Measurements from ENCODE around the gene PPL.
"Not testable (repeated sequence)": the region's sequence is repeated elsewhere in the genome, so short reads cannot be mapped to it uniquely, and the experiment has no call there.

The PPL gene, protein sequence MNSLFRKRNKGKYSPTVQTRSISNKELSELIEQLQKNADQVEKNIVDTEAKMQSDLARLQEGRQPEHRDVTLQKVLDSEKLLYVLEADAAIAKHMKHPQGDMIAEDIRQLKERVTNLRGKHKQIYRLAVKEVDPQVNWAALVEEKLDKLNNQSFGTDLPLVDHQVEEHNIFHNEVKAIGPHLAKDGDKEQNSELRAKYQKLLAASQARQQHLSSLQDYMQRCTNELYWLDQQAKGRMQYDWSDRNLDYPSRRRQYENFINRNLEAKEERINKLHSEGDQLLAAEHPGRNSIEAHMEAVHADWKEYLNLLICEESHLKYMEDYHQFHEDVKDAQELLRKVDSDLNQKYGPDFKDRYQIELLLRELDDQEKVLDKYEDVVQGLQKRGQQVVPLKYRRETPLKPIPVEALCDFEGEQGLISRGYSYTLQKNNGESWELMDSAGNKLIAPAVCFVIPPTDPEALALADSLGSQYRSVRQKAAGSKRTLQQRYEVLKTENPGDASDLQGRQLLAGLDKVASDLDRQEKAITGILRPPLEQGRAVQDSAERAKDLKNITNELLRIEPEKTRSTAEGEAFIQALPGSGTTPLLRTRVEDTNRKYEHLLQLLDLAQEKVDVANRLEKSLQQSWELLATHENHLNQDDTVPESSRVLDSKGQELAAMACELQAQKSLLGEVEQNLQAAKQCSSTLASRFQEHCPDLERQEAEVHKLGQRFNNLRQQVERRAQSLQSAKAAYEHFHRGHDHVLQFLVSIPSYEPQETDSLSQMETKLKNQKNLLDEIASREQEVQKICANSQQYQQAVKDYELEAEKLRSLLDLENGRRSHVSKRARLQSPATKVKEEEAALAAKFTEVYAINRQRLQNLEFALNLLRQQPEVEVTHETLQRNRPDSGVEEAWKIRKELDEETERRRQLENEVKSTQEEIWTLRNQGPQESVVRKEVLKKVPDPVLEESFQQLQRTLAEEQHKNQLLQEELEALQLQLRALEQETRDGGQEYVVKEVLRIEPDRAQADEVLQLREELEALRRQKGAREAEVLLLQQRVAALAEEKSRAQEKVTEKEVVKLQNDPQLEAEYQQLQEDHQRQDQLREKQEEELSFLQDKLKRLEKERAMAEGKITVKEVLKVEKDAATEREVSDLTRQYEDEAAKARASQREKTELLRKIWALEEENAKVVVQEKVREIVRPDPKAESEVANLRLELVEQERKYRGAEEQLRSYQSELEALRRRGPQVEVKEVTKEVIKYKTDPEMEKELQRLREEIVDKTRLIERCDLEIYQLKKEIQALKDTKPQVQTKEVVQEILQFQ (N-terminal part only)

DNA sequence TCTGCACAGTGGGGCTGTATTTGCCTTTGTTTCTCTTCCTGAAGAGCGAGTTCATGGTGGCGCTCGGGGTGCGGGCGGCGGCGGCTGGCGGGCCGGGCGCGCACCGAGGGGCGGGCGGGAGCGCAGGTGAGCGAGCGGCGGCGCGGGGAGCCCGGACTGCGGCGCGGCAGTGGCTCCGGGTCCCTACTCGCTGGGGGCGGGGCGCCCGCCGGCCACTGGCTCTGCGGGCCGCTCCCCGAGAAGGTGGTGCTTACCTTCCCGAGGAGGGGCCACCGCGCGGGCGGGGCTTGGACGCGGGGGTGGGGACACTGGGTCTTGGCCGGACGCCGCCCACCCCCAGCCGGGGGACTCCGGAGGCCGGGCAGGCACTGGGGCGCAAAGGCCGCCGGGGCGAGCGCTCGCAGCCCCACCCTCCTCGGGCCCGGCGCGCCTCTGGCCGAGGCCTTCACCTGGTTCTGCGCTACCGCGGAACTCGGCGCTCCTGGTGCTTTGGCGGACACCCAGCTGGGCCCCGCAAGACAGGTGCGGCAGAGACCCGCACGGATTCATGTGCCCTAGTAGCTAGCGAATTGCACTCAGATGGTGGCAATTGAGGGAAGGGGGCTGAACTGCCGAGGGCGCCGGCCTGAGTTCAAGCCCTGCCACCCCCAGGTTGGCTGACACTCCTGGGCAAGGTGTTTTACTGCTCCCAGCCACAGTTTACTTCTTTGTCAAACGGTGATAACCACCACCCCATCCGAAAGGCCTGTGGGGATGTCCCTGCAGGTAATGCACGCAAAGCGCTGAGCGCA is at the start of gene PPL:
Gene PPL (minus strand): TSS at position 158 of the 791 bp plus-strand sequence. CDS start 103 bp downstream, at position 55.
- peak; percentile 19 for DNase-seq

DNA sequence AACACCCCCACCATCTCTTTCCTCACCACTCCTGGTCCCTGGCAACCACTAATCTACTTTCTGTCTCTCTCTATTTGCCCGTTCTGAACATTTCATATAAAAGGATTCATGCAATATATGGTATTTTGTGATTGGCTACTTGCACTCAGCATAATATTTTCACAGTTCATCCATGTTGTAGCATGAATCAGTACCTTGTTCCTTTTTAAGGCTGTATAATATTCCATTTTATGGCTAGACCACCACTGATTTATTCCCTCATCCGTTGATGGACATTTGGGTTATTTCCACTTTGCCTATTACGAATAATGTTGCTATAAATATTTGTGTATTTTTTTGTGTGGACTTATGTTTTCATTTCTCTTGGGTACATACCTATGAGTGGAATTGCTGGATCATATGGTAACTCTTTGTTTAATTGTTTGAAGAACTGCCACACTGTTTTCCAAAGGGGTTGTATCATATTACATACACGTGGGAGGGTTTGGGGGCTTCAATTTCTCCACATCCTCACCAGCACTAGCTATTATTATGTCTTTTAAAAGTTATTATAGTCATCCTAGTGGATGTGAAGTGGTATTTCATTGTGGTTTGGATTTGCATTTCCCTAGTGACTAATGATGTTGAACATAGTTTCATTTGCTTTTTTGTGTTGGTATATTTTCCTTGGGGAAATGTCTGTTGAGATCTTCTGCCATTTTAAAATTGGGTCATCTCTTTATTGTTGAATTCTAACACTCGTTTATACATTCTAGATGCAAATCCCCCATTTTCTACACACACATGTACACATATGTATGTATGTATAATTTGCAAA is 47.4 kb upstream of the PPL start:
- no peak for DNase-seq

DNA sequence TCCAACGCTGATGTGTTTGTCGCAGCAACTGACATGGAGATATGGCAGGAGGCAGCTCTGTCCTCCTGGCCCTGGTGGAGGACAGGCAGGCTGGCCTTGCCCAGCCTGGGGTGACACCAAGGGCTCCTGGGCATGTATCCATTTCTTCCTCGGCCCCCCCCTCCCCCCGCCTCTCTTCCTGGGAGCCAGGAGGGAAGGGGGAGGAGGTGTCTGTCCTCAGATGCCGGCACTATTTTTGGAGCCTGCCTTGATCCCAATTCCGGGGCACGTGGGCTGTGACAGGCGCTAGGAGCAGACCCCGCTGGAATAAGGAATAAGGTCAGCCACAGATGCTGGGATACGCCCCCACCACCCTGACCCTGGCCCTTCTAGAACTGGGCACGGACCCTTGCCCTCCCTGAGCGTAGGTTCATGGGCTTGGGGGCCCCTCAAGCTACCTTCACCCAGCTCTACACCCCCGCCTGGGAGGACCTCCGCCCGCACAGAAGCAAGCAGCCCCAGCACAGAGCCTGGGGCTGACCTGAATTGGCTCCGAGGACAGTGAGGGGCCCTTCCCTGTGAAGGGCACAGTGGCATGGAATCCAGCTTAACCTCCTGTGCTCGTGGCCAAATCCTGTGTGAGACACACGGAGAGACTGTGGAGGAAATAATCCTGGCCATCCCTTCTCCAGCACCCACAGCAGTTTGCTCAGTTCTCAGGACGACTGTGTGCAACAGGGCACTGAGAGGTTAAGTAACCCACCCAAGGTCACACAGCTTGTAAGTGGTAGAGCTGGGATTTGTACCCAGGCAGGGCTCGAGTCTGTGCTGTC is 45.3 kb upstream of the PPL start:
- DNase-seq: no peak

GRCh38 chr16:4981473-4981872 is 44.5 kb upstream of the PPL start:
- DNase-seq: no peak

DNA sequence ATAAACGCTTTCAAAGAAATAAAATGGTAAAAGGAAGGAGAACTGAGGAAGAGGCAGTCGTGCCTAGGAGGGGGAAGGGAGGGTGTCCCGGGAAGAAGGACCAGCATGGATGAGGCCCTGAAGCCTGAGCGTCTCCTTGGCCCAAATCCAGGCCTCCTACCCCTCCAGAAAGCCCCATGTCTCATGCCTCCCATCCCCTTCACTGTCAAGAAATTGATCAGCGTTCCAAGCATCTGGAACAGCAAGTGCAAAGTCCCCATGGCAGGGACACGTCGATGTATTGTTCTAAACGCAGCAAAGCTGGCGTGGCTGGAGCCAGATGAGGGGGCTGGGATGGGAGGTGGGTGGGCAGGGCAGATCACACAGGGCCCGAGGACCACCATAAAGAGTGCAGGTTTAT is 43.7 kb upstream of the PPL start:
- no peak for DNase-seq

DNA sequence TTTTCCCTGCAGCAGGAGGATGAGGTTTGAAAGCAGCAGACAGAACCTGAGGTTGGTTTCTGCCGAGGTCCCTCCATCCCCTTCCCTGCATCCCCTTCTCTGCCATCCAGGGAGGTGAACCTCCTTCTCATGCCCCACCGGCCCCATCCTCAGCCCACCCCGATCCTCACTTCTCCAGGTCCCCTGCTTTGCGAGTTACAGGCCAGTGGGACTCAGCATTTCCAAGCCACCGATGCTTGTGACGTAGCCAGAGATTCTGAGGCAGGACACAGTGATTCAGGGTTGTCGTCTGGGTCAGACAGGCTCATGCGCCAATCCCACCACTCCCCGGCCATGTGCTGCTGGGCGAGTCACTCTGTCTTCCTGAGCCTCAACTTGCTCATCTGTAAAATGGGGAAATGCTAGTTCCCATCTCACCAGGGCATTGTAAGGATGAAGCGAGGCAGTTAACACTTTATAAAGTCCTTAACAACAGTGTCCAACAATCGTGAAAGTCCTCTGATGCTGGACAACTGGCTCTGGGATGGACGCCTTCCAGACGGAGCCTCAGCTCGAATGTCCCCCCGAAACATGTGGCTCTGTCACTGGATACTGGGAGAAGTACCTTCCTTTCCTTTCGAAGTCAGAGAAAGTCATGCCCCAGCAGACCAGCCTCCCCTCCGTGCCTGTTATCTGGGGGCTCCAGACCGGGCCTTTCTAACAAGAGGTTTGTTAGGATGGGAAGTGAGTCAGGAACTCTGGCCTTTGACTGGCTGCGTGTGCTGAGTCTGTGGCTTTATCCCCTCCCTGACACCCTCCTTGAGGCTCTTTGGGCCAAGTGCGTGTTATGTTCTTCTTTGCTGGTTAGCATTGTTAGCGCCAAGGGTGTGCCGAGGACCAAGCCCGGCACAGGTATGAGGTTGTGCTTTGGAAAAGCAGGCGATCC is 43.0 kb upstream of the PPL start:
- no peak for DNase-seq

GRCh38 chr16:4979164-4979563 is 42.2 kb upstream of the PPL start:
- no peak for DNase-seq

- no peak for DNase-seq
Observed at GRCh38 chr16:4976611-4977145, 39.7 kb upstream of the PPL start.

- no peak for DNase-seq
Observed at GRCh38 chr16:4976079-4976478, 39.1 kb upstream of the PPL start.

- no peak for DNase-seq
Observed at GRCh38 chr16:4972938-4973587, 36.1 kb upstream of the PPL start.

DNA sequence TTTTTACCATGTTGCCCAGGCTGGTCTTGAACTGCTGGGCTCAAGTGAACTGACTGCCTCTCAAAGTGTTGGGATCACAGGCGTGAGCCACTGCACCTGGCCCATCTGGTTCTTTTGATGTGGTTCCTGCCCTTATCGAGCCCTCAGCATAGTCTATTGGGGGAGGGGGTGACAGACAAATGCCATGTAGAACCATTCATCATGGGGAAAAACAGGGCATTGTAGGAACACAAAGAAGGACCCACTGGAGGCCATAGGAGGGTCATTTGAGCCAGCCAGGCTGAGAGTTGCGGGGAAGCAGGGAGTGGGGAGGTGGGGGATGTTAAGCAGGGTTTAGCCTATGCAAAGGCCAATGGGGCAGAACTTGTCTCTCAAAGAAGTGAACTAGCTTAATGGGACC is 33.1 kb upstream of the PPL start:
- no peak for DNase-seq

GRCh38 chr16:4968879-4969483 is 32.0 kb upstream of the PPL start:
- no peak for DNase-seq

- DNase-seq: not testable (repeated sequence)
Observed at GRCh38 chr16:4968278-4968677, 31.3 kb upstream of the PPL start.

DNA sequence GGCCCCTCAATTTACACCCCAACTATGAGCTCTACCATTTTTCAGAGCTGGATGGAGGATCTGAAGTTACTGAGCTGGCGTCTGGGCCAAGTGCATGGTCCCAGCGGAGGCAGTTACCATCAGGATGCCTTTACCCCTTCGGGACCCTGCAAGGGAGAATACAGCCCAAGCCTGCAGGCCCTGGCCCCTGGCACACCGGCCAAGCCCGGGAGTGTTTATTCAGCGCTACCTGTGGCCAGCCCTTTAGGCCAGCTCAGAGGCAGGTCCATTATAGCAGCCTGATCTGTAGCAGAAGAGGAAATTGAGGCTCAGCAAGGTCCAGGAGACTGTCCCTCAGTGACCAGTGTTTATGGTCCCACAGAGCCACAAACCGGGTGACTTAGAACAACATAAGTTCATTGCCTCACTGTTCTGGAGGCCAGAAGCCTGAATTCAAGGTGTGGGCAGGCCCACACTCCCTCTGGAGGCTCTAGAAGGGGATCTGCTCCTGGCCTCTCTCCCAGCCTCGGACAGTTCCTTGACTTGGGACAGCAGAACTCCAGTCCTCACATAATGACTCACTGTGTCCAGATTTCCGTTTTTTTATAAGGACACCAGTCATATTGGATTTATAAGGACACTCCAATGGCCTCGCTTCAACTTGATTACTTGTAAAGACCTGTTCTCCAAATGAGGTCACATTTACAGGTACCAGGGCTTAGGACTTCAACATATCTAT is 29.9 kb upstream of the PPL start:
- no peak for DNase-seq

GRCh38 chr16:4963527-4963926 is 26.6 kb upstream of the PPL start:
- DNase-seq: not testable (repeated sequence)

GRCh38 chr16:4962716-4963115 is 25.8 kb upstream of the PPL start:
- no peak for DNase-seq

GRCh38 chr16:4960579-4960978 is 23.6 kb upstream of the PPL start:
- DNase-seq: no peak

Measured in CD4-positive, alpha-beta T cell treated with Interleukin-17A for 4 hours (primary cell).